ENCODE measurements around the gene DPY30. TPM values are rescaled to one million over a fixed set of nuclear protein-coding genes. Genes with fewer than 3 reads are reported as not detected.

DPY30 gene
- total and polyA plus RNA-seq, 2 of the 4 experiments (the other 2 are of a cell fraction): 65.2 to 85.2 TPM

- no peak overlapping the region for H3K27ac ChIP-seq (ENCODE audit: insufficient read depth, low read length)
- H3K9ac ChIP-seq (ENCODE audit: low read depth, low read length): no peak overlapping the region
- POLR2A ChIA-PET (ENCODE audit: unreplicated experiment): no interaction called here
- TF ChIP-seq RAD21 (IDR thresholded peaks at IDR 0.05; ENCODE audit: low read length) (no peak), CTCF (conservative IDR thresholded peaks at IDR 0.05; ENCODE audit: low read depth, low read length) (no peak), CEBPB (IDR thresholded peaks at IDR 0.05; ENCODE audit: low read depth, low read length) (no peak), SMC3 (IDR thresholded peaks at IDR 0.05; ENCODE audit: low read depth, low read length) (no peak), ELK1 (IDR thresholded peaks at IDR 0.05; ENCODE audit: borderline replicate concordance, low read depth, low read length) (no peak), MAFK (IDR thresholded peaks at IDR 0.05; ENCODE audit: low read depth, low read length) (no peak), RCOR1 (IDR thresholded peaks at IDR 0.05; ENCODE audit: insufficient replicate concordance, low read length) (no peak)
- no peak overlapping the region for H2AK9ac ChIP-seq (replicated peaks; ENCODE audit: low read depth, low read length, poor library complexity)
- H3K4me3 ChIP-seq (ENCODE audit: insufficient read depth, low read depth, low read length): no peak overlapping the region
- H3K4me1 ChIP-seq (ENCODE audit: control insufficient read depth, insufficient read depth, low read length): no peaks in the 10 kb centered on the region; the same call in 1 of the 2 replicates
- H2BK15ac ChIP-seq (ENCODE audit: low read depth, low read length): no peak overlapping the region
- in situ Hi-C loops (cut with MboI; ENCODE audit: low sequenced_read_pairs) (no loop called here), intact Hi-C loops (cut with micrococcal nuclease) (no loop called here), dilution Hi-C loops (cut with HindIII; ENCODE audit: low sequenced_read_pairs, unreplicated experiment) (no loop called here)
- no peak overlapping the region for H3K4ac ChIP-seq (ENCODE audit: low read depth, low read length)
- no peaks in the 10 kb centered on the region for H3K27me3 ChIP-seq (ENCODE audit: control insufficient read depth, insufficient read depth, low read length)
- no peak overlapping the region for H3K56ac ChIP-seq (ENCODE audit: extremely low read depth, insufficient read depth, low read length)
- no peak overlapping the region for H2AK5ac ChIP-seq (ENCODE audit: low read depth, low read length)
- CTCF ChIA-PET: no interaction called here
- H4K8ac ChIP-seq (ENCODE audit: low read depth in 2 of 2, low read length in 2 of 2): no peak overlapping the region
- H3K9me1 ChIP-seq (ENCODE audit: insufficient read depth, low read length): peaks cover 10% of the 10 kb centered on the region
- BruUV-seq (replicated peaks): no TSS peak
- H2BK5ac ChIP-seq (ENCODE audit: low read depth, low read length, poor library complexity, severe bottlenecking): no peak overlapping the region
- no peaks in the 10 kb centered on the region for H3K36me3 ChIP-seq (ENCODE audit: control insufficient read depth, insufficient read depth, low read length)
- no CpG with 5 or more reads among the region's 3 CpGs for WGBS, 2 experiments (ENCODE audit: extremely low coverage in 2 of 2, insufficient read length in 1 of 2)
- H4K20me1 ChIP-seq (ENCODE audit: insufficient read depth, low read length): peaks cover 55% of the 10 kb centered on the region
- H4K5ac ChIP-seq (ENCODE audit: low read depth, low read length): no peak overlapping the region
- H3K4me2 ChIP-seq (ENCODE audit: low read depth, low read length): no peak overlapping the region
- H3K79me1 ChIP-seq (ENCODE audit: low read depth in 1 of 2, low read length in 2 of 2): peaks cover 15 to 54% of the 10 kb centered on the region in 2 experiments
- no peak for ATAC-seq (ENCODE audit: low read depth)
- no peak overlapping the region for H4K91ac ChIP-seq (ENCODE audit: insufficient read depth, low read depth, low read length)
- H3K14ac ChIP-seq (replicated peaks; ENCODE audit: low read depth, low read length): no peak overlapping the region
- DNase-seq: no peak
- H2AFZ ChIP-seq (replicated peaks; ENCODE audit: low read length, poor library complexity): no peak overlapping the region
- no peaks in the 10 kb centered on the region for H3K9me3 ChIP-seq (ENCODE audit: control insufficient read depth, insufficient read depth, low read length)
- H3K23ac ChIP-seq (ENCODE audit: low read depth, low read length): no peak overlapping the region
- H3K18ac ChIP-seq (ENCODE audit: low read depth, low read length): no peak overlapping the region
- H2BK20ac ChIP-seq (ENCODE audit: low read depth, low read length): no peak overlapping the region
- no peak overlapping the region for H2BK120ac ChIP-seq (ENCODE audit: low read depth, low read length)
Measured at GRCh38 chr2:31979956-31980355, 59.6 kb downstream of the DPY30 start.
